ENCODE results near the gene TCEAL3. TPM values are rescaled to one million over a fixed set of nuclear protein-coding genes. Genes with fewer than 3 reads are reported as not detected.

The TCEAL3 gene
- total RNA-seq, 3 donors from 2014 or later: 2.5 to 4.3 (median 2.5) TPM

DNA sequence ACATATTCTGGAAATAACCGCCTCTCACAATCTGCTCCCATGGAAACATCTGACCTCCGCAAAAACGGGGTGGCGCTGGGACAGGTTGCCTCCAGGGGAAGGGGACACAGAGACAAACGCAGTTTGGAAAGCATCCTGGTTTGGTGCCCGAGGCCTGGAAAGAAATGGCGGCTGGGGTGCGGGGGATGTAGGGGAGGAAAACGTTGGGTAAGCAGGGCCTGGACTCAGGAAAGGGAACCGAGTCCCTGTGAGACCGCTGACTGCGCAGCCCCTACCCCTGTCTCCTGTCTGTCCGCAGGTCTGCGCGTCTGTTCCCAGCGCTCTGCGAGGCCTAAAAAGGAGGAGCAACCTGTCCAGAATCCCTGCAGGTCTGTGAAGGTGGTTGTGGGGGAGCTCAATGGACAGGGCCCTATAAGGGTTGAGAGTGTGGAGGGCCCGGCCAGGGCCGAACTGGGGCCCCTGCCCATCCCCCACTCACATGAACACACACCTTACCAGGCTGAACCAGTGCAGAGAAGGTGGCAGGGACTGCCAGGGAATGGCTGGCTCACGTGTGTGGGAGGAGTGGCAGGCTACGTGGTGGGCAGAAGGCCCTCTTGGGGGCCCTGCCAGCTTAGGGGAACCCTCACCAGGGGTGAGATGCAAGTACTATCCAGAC lies 672 bp downstream of the TCEAL3 start:
- H3K4me1 Mint-ChIP-seq (ENCODE audit: low read depth): peaks cover 8% of the 10 kb centered on the region
- H3K27me3 Mint-ChIP-seq (ENCODE audit: low read depth): no peaks in the 10 kb centered on the region
- DNase-seq (no peak), ATAC-seq (peak in 1 of 2 donors; percentile 21)
- no peaks in the 10 kb centered on the region for H3K9me3 Mint-ChIP-seq
- H3K4me3 Mint-ChIP-seq: peak overlapping the region; percentile 79
- no peaks in the 10 kb centered on the region for H3K36me3 Mint-ChIP-seq (ENCODE audit: insufficient read depth)

DNA sequence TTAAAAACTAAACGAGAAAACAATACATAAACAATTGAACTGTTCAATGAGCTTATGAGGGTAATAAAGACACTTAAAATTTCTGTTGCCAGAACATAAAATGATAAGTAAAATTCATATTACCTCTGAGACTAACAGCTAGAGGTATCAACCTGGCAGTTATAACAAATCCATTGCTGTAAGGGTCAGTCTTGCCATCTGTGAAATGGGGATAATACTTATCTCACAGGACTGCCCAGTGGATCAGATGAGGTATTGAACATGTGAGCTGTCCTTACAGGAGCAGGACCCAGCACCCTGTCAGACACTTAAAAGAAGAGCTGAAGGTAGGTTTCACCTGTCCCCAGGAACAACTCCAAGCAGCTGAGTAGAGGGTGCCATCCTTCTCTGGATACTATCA lies 2.5 kb downstream of the TCEAL3 start:
- Mint-ChIP-seq H3K4me1 (ENCODE audit: low read depth) (peaks cover 8% of the 10 kb centered on the region), H3K36me3 (ENCODE audit: insufficient read depth) (no peaks in the 10 kb centered on the region), H3K9me3 (no peaks in the 10 kb centered on the region), H3K27me3 (ENCODE audit: low read depth) (no peaks in the 10 kb centered on the region), H3K4me3 (no peak overlapping the region)
- DNase-seq (no peak), ATAC-seq (no peak)

DNA sequence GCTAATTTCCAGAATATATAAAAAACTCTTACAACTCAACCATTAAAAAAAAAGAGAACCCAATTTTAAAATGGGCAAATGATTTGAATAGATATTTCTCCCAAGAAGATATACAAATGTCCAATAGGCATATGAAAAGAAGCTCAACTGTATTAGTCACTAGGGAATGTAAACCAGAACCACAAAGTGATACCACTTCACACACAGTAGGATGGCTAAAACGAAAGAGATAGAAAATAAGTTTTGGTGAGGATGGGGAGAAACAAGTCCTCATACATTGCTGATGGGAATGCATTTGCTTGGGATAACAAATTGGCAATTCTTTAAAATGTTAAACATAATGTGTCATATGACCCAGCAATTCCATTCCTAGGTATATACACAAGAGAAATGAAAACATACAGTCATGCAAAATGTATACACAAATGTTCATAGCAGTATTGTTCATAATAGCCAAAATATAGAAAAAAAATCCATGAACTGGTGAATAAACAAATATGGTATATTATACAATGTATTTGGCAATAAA lies 5.7 kb downstream of the TCEAL3 start:
- Mint-ChIP-seq H3K4me3 (no peak overlapping the region), H3K36me3 (ENCODE audit: insufficient read depth) (no peaks in the 10 kb centered on the region), H3K27me3 (ENCODE audit: low read depth) (no peaks in the 10 kb centered on the region), H3K9me3 (no peaks in the 10 kb centered on the region), H3K4me1 (ENCODE audit: low read depth) (peaks cover 2% of the 10 kb centered on the region)
- DNase-seq (no peak), ATAC-seq (no peak)

DNA sequence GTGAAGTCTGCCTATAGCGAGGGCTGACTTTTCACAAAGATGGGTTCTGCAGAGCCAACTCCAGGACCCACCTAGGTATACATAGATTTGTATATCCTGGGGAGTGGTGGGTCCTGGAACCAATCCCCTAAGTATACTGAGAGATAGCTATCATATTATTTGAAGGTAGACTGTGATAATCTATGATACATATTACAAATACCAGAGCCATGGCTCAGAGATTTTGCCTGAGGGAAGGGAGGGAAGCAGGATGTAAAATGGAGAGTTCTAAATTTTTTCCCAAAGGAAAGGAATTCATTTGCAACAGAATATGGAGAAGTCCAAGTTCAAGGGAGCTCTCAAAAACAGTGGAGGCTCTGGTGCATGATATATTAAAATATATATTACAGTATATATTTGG lies 7.2 kb downstream of the TCEAL3 start:
- DNase-seq: no peak
- no peaks in the 10 kb centered on the region for H3K36me3 Mint-ChIP-seq (ENCODE audit: insufficient read depth)
- ATAC-seq: no peak
- no peak overlapping the region for H3K4me3 Mint-ChIP-seq
- no peaks in the 10 kb centered on the region for H3K9me3 Mint-ChIP-seq
- H3K4me1 Mint-ChIP-seq (ENCODE audit: low read depth): peaks cover 1% of the 10 kb centered on the region
- no peaks in the 10 kb centered on the region for H3K27me3 Mint-ChIP-seq (ENCODE audit: low read depth)

DNA sequence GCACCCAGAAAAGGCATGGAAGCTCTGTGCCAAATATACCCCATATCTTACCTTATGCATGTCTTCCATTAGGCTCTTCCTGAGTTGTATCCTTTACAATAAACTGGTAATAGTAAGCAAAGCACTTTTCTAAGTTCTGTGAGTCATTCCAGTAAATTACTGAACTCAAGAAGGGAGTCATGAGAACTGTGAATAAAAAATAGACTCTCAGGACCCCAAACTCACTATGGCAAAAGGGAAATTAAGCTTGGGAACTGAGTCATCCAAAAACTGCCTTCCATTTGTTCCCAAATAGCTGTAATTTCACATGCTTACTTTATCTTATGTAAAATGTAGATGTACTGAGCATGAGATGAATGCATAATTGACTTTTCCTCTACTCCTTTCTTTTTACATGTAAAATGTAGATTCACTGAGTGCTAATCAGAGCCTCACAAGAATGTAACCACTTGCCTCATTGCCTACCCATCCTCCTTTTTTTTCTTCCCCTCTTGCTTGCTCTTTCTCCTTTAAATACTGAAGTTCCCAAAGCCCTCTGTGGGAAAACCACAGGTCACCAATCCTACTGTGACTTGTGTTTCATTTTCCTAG lies 8.1 kb downstream of the TCEAL3 start:
- no peak for DNase-seq
- no peaks in the 10 kb centered on the region for H3K36me3 Mint-ChIP-seq (ENCODE audit: insufficient read depth)
- H3K4me3 Mint-ChIP-seq: no peak overlapping the region
- no peaks in the 10 kb centered on the region for H3K9me3 Mint-ChIP-seq
- no peaks in the 10 kb centered on the region for H3K4me1 Mint-ChIP-seq (ENCODE audit: low read depth)
- ATAC-seq: no peak
- H3K27me3 Mint-ChIP-seq (ENCODE audit: low read depth): no peaks in the 10 kb centered on the region

DNA sequence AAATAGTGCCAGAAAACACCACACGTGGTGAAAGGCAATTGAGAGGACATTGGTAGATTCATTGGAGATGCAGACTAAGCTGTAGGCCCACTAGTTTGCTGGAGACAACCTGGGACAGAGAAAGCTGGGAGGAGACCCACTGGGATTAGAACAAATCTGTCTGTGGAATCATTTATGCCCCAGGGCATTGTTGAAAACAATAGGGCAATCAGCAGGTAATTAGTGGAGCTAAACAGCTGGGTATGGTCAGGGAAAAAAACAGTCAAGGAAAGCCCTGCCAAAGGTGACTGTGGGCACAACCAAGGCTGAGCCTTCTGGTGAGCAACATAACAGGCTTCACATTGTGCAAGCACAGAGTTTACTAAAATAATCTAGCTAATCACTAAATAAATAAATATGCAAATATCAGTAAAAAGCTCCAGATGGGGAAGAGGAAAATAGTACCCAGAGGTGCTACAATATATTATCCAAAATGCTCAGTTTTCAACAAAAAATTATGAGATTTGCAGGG lies 9.0 kb downstream of the TCEAL3 start:
- Mint-ChIP-seq H3K36me3 (ENCODE audit: insufficient read depth) (no peaks in the 10 kb centered on the region), H3K4me1 (ENCODE audit: low read depth) (no peaks in the 10 kb centered on the region), H3K27me3 (ENCODE audit: low read depth) (no peaks in the 10 kb centered on the region), H3K9me3 (no peaks in the 10 kb centered on the region), H3K4me3 (no peak overlapping the region)
- no peak for ATAC-seq
- DNase-seq: no peak

DNA sequence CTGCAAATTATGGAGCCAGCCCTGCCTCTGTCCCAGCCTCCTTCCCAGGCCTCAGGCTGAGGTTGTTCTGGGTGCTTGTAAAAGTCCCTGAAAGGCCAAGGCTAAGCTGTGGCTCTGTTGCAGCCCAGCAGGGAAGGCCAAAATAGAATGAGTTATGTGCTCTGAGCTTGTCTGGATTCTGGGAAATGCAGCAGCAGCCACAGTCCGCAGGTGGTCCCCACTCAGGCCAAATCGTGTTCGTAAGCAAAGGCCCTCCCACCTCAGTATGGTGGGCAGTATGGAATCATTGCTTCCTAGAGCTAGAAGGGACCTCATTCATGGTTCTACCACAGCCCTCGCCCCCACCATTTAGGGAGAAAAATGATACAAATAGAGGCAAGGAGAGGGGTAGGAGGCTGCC lies 16.3 kb downstream of the TCEAL3 start:
- no peak overlapping the region for H3K4me3 Mint-ChIP-seq
- H3K9me3 Mint-ChIP-seq: no peaks in the 10 kb centered on the region
- H3K36me3 Mint-ChIP-seq (ENCODE audit: insufficient read depth): no peaks in the 10 kb centered on the region
- ATAC-seq (no peak), DNase-seq (no peak)
- H3K27me3 Mint-ChIP-seq (ENCODE audit: low read depth): no peaks in the 10 kb centered on the region
- H3K4me1 Mint-ChIP-seq (ENCODE audit: low read depth): peaks cover 8% of the 10 kb centered on the region

DNA sequence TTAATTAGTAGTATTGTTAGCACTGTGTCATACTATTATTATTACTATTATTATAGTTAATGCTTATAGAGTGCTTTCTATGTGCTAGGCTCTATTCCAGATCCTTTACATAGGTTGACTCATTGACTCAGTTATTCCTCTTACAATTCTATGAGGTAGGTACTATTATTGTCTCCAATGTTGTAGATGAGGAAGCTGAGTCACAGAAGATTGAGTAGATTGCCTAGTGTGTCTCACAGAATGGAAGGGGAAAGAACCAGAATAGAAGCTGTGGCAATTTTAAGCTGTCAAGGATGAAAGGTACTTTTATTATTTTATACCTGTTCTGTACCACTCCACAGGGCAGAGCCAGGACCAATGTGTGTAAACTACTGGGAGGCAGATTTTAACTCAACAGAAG lies 19.1 kb downstream of the TCEAL3 start:
- no peak for DNase-seq
- H3K36me3 Mint-ChIP-seq (ENCODE audit: insufficient read depth): no peaks in the 10 kb centered on the region
- peak in 1 of 2 donors; percentile 41 for ATAC-seq
- H3K4me1 Mint-ChIP-seq (ENCODE audit: low read depth): peaks cover 14% of the 10 kb centered on the region
- no peaks in the 10 kb centered on the region for H3K9me3 Mint-ChIP-seq
- no peak overlapping the region for H3K4me3 Mint-ChIP-seq
- H3K27me3 Mint-ChIP-seq (ENCODE audit: low read depth): no peaks in the 10 kb centered on the region

DNA sequence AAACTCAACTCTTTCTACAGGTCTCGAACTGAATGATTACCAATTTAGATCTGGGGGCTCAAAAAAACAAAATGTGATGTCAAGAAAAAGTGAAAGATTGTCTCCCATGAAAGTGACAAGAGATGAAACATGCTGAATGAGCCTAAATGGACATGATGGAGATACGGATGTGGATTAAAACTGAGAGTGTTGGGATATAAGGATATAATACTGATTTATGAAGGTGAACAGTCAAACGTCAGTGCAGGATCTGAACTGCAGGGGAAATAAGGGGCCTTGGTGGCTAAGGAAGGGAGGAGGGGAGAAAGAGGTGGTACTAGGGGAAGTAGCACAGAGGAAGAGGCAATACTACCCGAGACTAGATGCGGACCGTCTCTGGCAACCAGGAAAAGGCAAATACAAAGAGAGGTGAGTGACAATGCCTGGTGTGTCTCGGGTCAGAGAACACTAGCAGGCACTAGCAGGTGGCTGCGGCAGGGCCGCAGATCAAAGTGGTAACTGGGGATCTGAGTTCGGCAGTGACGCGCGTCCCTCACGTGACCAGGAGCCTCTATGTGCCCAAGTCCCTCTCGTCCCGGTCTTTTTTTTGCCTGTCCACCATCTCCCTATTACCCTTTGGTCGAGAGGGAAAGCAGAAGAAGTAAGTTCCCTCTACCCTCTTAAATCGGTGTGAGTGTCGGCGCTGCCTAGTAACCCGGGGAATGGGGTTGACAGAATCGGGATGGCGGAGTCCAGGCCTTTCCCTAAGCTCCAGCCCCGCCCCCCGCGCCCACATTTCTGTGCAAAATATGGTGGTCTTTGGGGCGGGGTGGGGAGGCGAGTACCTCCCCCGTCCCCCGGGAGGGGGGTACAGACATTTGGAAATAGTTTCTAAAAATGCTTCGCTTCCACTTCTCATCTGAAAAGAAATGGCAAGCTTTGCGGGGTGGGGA lies 20.9 kb downstream of the TCEAL3 start, which contains the start of gene TCEAL1:
TCEAL1 (plus strand) TSS at position 590 of the 932 bp plus-strand sequence. CDS start 942 bp downstream, outside the sequence.
- ATAC-seq (peak; percentile 71 to 73), DNase-seq (peak; percentile 7)
- Mint-ChIP-seq H3K9me3 (no peaks in the 10 kb centered on the region), H3K27me3 (ENCODE audit: low read depth) (no peaks in the 10 kb centered on the region), H3K36me3 (ENCODE audit: insufficient read depth) (no peaks in the 10 kb centered on the region), H3K4me1 (ENCODE audit: low read depth) (peaks cover 14% of the 10 kb centered on the region), H3K4me3 (peak within 1 kb of the TSS; percentile 86)

DNA sequence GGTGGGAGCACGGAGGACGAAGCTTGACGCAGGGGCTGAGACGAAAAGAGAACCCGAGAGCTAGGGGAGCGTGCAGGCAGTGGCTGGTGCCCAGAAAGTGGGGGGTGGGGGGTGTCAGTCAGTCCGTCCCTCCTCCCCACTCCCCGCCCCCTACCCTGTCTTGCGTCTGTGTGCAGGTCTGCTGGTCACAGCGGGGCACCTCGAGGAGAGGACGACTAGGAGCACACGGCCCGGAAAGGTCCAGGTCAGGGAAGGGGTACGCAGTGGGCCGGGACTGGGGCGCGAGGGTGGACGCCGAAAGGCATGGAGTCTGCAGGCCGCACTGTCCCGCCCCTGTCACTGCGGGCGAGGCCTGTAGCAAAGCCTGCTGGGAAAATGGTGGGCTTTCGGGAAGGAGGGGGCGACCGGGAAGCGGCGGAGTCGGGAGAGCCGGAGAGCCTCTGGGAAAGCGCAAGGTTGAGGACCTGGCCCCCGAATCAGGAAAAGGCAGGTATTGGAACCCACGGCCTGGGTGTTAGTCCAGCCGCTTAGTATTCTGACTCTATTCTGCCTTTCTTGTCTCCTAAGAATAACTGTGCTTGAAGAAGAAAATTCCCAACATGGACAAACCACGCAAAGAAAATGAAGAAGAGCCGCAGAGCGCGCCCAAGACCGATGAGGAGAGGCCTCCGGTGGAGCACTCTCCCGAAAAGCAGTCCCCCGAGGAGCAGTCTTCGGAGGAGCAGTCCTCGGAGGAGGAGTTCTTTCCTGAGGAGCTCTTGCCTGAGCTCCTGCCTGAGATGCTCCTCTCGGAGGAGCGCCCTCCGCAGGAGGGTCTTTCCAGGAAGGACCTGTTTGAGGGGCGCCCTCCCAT lies 21.8 kb downstream of the TCEAL3 start:
- H3K36me3 Mint-ChIP-seq (ENCODE audit: insufficient read depth): no peaks in the 10 kb centered on the region
- peaks cover 14% of the 10 kb centered on the region for H3K4me1 Mint-ChIP-seq (ENCODE audit: low read depth)
- ATAC-seq (peak; percentile 54 to 62), DNase-seq (no peak)
- no peaks in the 10 kb centered on the region for H3K27me3 Mint-ChIP-seq (ENCODE audit: low read depth)
- H3K9me3 Mint-ChIP-seq: no peaks in the 10 kb centered on the region
- peak overlapping the region; percentile 86 for H3K4me3 Mint-ChIP-seq

DNA sequence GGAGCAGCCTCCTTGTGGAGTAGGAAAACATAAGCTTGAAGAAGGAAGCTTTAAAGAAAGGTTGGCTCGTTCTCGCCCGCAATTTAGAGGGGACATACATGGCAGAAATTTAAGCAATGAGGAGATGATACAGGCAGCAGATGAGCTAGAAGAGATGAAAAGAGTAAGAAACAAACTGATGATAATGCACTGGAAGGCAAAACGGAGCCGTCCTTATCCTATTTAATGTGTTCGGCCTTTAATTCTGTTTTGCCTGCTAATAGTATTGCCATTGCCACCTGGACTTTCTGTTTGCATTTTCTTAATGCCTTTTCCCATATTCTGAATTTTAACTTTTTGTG lies 22.4 kb downstream of the TCEAL3 start:
- Mint-ChIP-seq H3K27me3 (ENCODE audit: low read depth) (no peaks in the 10 kb centered on the region), H3K9me3 (no peaks in the 10 kb centered on the region), H3K4me1 (ENCODE audit: low read depth) (peaks cover 14% of the 10 kb centered on the region), H3K4me3 (peak overlapping the region; percentile 86), H3K36me3 (ENCODE audit: insufficient read depth) (no peaks in the 10 kb centered on the region)
- ATAC-seq (no peak), DNase-seq (no peak)

DNA sequence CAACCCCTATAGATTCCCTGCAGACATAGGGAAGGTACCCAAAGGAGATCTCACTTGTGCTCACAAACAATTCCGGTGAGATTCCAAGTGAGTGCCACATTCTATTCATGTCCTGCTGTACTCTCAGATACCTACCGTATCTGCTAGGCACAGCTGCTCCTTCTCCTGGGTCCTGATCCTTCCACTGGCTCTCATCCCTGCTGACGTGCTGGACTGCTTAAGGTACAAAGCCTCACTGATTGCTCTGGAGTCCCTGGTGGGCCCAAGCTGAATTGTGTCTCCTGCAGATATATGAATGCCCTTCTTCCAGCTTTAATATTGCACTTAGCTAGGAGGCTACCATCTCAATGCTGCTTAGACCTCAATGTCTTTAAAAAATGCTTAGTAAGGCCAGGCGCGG lies 23.4 kb downstream of the TCEAL3 start:
- DNase-seq (no peak), ATAC-seq (no peak)
- no peaks in the 10 kb centered on the region for H3K27me3 Mint-ChIP-seq (ENCODE audit: low read depth)
- no peaks in the 10 kb centered on the region for H3K9me3 Mint-ChIP-seq
- no peak overlapping the region for H3K4me3 Mint-ChIP-seq
- H3K4me1 Mint-ChIP-seq (ENCODE audit: low read depth): peaks cover 14% of the 10 kb centered on the region
- no peaks in the 10 kb centered on the region for H3K36me3 Mint-ChIP-seq (ENCODE audit: insufficient read depth)

DNA sequence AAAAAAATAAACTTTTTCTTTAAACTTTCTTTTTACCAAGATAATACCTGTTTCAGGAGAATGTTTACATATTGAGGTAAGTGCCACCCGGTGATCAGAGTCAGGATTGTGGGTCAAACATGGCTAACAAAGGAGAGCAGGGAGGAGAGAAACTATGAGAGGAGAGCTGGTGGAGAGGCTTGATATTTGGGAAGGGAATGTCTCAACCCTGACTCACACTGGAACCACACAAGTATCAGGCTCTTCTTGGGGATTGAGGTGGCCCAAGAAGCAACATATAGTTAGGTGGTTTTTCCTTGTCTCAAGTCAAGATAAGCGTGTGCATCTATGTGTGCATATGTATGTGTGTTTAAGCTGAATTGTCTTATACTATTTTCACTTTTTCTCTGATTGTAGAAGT lies 27.7 kb downstream of the TCEAL3 start:
- H3K4me3 Mint-ChIP-seq: no peak overlapping the region
- H3K27me3 Mint-ChIP-seq (ENCODE audit: low read depth): peaks cover 2% of the 10 kb centered on the region
- DNase-seq (no peak), ATAC-seq (no peak)
- no peaks in the 10 kb centered on the region for H3K4me1 Mint-ChIP-seq (ENCODE audit: low read depth)
- no peaks in the 10 kb centered on the region for H3K36me3 Mint-ChIP-seq (ENCODE audit: insufficient read depth)
- H3K9me3 Mint-ChIP-seq: no peaks in the 10 kb centered on the region
